Transverse colon (tissue), 4 donors: ENCODE results near the gene DCST2. TPM values are rescaled to one million over a fixed set of nuclear protein-coding genes. Genes with fewer than 3 reads are reported as not detected.

ENCODE experiments used
- DNase-seq: peaks from one replicate; pipeline ENCODE4 v3.0.0-alpha.2; 2019
- H3K27ac ChIP-seq, 4 donors: fragments of 200-600 bp; sonication (generic); 2 replicates each; pipeline ENCODE4 v1.5.1; 2016 to 2018; ENCODE audit warnings: inconsistent platforms in 4 of 4
- H3K27me3 ChIP-seq: fragments of 200-600 bp; sonication (generic); 2 replicates; pipeline ENCODE4 v1.5.1; 2017; ENCODE audit warnings: inconsistent platforms
- H3K36me3 ChIP-seq, 4 donors: fragments of 200-600 bp; sonication (generic); 2 replicates each; pipeline ENCODE4 v1.5.1; 2017 to 2019; ENCODE audit warnings: inconsistent platforms in 4 of 4
- H3K4me1 ChIP-seq, 4 donors: fragments of 200-600 bp; sonication (generic); 2 replicates each; pipeline ENCODE4 v1.5.1; 2017 to 2020; ENCODE audit warnings: inconsistent platforms in 4 of 4
- H3K4me3 ChIP-seq, 4 donors: fragments of 200-600 bp; sonication (generic); 1 replicate in 1 of 4; 2 replicates in 3 of 4; pipeline versions ENCODE4 v1.5.1 to v1.6.1; 2017 to 2019; ENCODE audit warnings: inconsistent platforms in 4 of 4
- H3K9me3 ChIP-seq, 2 donors: fragments of 200-600 bp; sonication (generic); 2 replicates each; pipeline ENCODE4 v1.5.1; 2017 to 2019; ENCODE audit warnings: inconsistent platforms in 2 of 2
- EP300 ChIP-seq: sonication (generic); formaldehyde crosslinking; IDR thresholded peaks from one replicate; pipeline ENCODE4 v1.6.1; 2017; ENCODE audit warnings: antibody characterized with exemption, low read depth
- POLR2A ChIP-seq: fragments of 450-650 bp; IDR thresholded peaks from one replicate; pipeline ENCODE4 v1.6.1; 2016; ENCODE audit warnings: antibody characterized with exemption, mild to moderate bottlenecking, moderate library complexity
- POLR2AphosphoS5 ChIP-seq, 3 donors: sonication (generic); formaldehyde crosslinking; IDR thresholded peaks; one replicate each; pipeline ENCODE4 v1.6.1; 2016; ENCODE audit warnings: antibody characterized with exemption in 3 of 3
- WGBS, 2 donors: methylation state at CpG; one replicate each; pipeline ENCODE4 v1.1.5; 2018; ENCODE audit warnings: low coverage in 1 of 2; 5-methylcytosine and 5-hydroxymethylcytosine counted together
- in situ Hi-C, 4 donors: fragments of 200-750 bp; cut with MboI; loops; one replicate each; pipeline versions ENCODE4 v1.15.0 to v1.15.1; 2017; ENCODE audit warnings: low sequenced_read_pairs in 3 of 4, low pct_ligation_motif_present in 1 of 4, low pct_unique_long_range_greater_than_20kb in 1 of 4
- intact Hi-C: fragments of 100-400 bp; cut with DNase I; formaldehyde crosslinking; loops from one replicate; pipeline ENCODE4 v1.15.1; 2023; ENCODE audit warnings: low total_unique reads
- total RNA-seq, 4 donors: library from RNA; depleted of rRNA; stranded (reverse); fragments of >200 nt; gene quantifications; one replicate each; pipeline ENCODE4 v1.1.0, GENCODE V29; 2016
- TF ChIP-seq, protein P1 (sequence below), 5 experiments: fragments of 200-600 bp in 3 of 5; fragments of 450-650 bp in 2 of 5; sonication (generic) in 3 of 5; IDR thresholded peaks; 1 replicate in 2 of 5; 2 replicates in 3 of 5; pipeline ENCODE4 v1.5.1; 2016 to 2017; ENCODE audit warnings: antibody characterized with exemption in 5 of 5, inconsistent platforms in 3 of 5, mild to moderate bottlenecking in 2 of 5, moderate library complexity in 1 of 5

Gene DCST2
- total RNA-seq, 4 donors from 2014 or later = 1.9 to 4.6 (median 4.5) TPM; not detected in 1

DNA sequence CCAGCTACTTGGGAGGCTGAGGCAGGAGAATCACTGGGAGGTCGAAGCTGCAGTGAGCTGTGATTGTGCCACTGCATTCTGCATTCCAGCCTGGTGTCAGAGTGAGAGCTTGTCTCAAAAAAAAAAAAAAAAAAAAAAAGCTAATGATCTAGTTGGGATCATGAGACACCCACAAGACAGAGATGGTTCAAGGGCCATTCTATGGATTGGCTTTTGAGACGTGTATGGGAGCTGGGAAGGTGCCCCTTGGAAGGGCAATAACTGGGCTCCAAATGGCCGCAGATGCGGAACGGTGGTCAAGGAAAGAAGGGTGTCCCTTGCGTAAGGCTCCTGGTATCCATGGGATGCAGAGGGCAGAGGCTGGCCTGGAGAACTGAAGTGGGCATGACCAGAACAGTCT, 10.8 kb upstream of the DCST2 start:
- 86 to 88% methylated on average over 5 to 6 of the region's 6 CpGs for WGBS, 2 donors
- in situ Hi-C loops (no loop called here), intact Hi-C loops (no loop called here)
- Histone ChIP-seq H3K9me3 (no peaks in the 10 kb centered on the region), H3K4me1 (peaks cover 14 to 28% (median 24%) of the 10 kb centered on the region in 4 donors), H3K4me3 (no peak overlapping the region), H3K27me3 (no peaks in the 10 kb centered on the region), H3K27ac (peak overlapping the region; percentile 73 to 86 (median 83)), H3K36me3 (no peaks in the 10 kb centered on the region)
- TF ChIP-seq POLR2A (no peak), POLR2AphosphoS5 (IDR thresholded peaks at IDR 0.05) (no peak), EP300 (no peak)
- TF ChIP-seq, protein P1, sequence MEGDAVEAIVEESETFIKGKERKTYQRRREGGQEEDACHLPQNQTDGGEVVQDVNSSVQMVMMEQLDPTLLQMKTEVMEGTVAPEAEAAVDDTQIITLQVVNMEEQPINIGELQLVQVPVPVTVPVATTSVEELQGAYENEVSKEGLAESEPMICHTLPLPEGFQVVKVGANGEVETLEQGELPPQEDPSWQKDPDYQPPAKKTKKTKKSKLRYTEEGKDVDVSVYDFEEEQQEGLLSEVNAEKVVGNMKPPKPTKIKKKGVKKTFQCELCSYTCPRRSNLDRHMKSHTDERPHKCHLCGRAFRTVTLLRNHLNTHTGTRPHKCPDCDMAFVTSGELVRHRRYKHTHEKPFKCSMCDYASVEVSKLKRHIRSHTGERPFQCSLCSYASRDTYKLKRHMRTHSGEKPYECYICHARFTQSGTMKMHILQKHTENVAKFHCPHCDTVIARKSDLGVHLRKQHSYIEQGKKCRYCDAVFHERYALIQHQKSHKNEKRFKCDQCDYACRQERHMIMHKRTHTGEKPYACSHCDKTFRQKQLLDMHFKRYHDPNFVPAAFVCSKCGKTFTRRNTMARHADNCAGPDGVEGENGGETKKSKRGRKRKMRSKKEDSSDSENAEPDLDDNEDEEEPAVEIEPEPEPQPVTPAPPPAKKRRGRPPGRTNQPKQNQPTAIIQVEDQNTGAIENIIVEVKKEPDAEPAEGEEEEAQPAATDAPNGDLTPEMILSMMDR (IDR thresholded peaks at IDR 0.05) = no peak
- no peak for DNase-seq

DNA sequence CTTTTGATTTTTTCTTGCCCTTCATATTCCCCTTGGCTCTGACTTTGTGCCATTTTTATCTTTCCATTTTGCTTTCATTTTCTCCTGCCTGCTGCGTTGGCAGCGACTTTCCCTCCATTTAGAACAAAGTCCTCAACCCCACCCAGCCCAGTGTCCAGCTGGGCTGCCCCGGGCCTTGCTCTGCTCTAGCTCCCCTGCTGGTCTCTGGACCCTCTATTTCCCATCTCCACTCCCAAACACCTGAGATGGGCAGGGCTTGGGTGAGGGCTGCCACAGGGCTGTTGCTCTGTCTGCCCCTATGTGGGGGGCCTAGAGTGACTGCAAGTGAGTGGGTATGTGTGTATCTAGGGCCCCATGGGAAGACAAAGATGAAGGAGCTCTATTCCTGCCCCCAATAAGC, 10.2 kb upstream of the DCST2 start:
- peak overlapping the region; percentile 73 to 86 (median 83) for H3K27ac ChIP-seq
- H3K4me3 ChIP-seq = no peak overlapping the region
- H3K27me3 ChIP-seq = no peaks in the 10 kb centered on the region
- H3K4me1 ChIP-seq = peaks cover 11 to 31% (median 26%) of the 10 kb centered on the region in 4 donors
- in situ Hi-C loops (no loop called here), intact Hi-C loops (no loop called here)
- no peaks in the 10 kb centered on the region for H3K36me3 ChIP-seq
- 38 to 40% methylated on average over 1 to 3 of the region's 3 CpGs for WGBS, 2 donors
- H3K9me3 ChIP-seq = no peaks in the 10 kb centered on the region
- no peak for TF ChIP-seq POLR2A
- TF ChIP-seq, protein P1 (IDR thresholded peaks at IDR 0.05) = peak in 1 of 5 experiments; percentile 21
- peak in 2 of 3 donors; percentile 9 to 23 for TF ChIP-seq POLR2AphosphoS5 (IDR thresholded peaks at IDR 0.05)
- DNase-seq = peak; percentile 61

DNA sequence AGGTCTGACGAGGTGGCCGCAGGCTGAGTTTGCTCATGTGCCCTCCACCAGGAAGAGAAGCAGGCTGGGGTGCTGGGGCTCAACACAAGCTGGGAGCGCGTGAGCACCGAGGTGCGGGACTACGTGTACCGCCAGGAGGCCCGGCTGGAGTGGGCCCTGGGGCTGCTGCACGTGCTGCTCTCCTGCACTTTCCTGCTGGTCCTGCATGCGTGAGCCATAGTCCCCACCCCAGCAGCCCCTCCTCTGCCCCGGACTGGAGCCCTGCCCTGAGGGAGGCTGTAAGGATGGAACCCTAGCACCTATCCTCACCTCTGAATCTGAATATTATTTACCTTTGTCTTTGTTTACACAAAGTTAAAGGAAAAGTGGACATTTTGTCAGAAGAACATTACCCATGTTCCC, 9.7 kb upstream of the DCST2 start:
- Histone ChIP-seq H3K9me3 (no peaks in the 10 kb centered on the region), H3K27ac (peak overlapping the region; percentile 73 to 86 (median 83)), H3K4me1 (peaks cover 14 to 34% (median 30%) of the 10 kb centered on the region in 4 donors), H3K4me3 (no peak overlapping the region), H3K36me3 (no peaks in the 10 kb centered on the region), H3K27me3 (no peaks in the 10 kb centered on the region)
- peak; percentile 69 for DNase-seq
- in situ Hi-C loops (no loop called here), intact Hi-C loops (no loop called here)
- whole genome bisulfite sequencing, 2 donors = 50 to 60% methylated on average over 1 to 12 of the region's 12 CpGs
- TF ChIP-seq POLR2AphosphoS5 (IDR thresholded peaks at IDR 0.05) (no peak), POLR2A (peak; percentile 44), EP300 (no peak)
- TF ChIP-seq, protein P1 (IDR thresholded peaks at IDR 0.05) = peak in 3 of 5 experiments; percentile 2 to 36 (median 35)

DNA sequence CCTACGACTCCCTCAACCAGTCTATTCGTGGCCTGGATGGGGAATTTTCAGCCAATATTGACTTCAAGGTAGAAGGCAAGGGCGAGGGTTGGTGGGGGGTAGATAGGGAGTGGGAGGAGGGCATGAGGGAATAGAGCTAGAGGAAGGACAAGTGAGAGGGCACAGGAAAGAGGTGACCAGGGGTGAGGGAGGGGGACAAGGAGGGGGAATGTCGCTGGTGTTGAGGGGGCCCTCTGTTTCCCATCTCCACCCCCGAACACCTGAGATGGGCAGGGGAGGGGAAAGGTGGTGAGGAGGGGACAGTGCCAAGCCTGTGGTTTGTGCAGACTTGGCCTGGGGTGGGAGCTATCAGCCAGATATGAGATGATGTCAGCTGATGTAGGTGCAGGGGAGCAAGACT, 9.2 kb upstream of the DCST2 start:
- Histone ChIP-seq H3K27ac (peak overlapping the region; percentile 73 to 86 (median 83)), H3K27me3 (no peaks in the 10 kb centered on the region), H3K4me3 (no peak overlapping the region), H3K36me3 (no peaks in the 10 kb centered on the region), H3K9me3 (no peaks in the 10 kb centered on the region), H3K4me1 (peaks cover 14 to 39% (median 34%) of the 10 kb centered on the region in 4 donors)
- intact Hi-C loops = no loop called here
- no peak for DNase-seq
- 78 to 82% methylated on average over 3 to 5 of the region's 5 CpGs for WGBS, 2 donors
- no peak for TF ChIP-seq POLR2A
- TF ChIP-seq POLR2AphosphoS5 (IDR thresholded peaks at IDR 0.05) = no peak
- TF ChIP-seq, protein P1 (IDR thresholded peaks at IDR 0.05) = no peak
- TF ChIP-seq EP300 = no peak
- in situ Hi-C loops = no loop called here
